IPS DF 6.9 (cell line): ENCODE data around the gene ELOA.
A peak's percentile ranks its signal among the peaks of the same experiment; 100 is the strongest.
"Not testable (repeated sequence)": the region's sequence is repeated elsewhere in the genome, so short reads cannot be mapped to it uniquely, and the experiment has no call there.

Experiments used
- DNase-seq: peaks from one replicate; pipeline ENCODE4 v3.0.0-alpha.2; 2013; ENCODE audit warnings: low read depth, low spot score
- H3K27ac ChIP-seq: one replicate; pipeline ENCODE4 v1.5.1; 2013; ENCODE audit warnings: low read length, control low read depth
- H3K27me3 ChIP-seq: 2 replicates; pipeline ENCODE4 v1.6.1; 2013; ENCODE audit warnings: mild to moderate bottlenecking, low read length; ENCODE audit not compliant: control insufficient read depth, insufficient read depth
- H3K36me3 ChIP-seq: 2 replicates; pipeline ENCODE4 v1.6.1; 2013; ENCODE audit warnings: low read length; ENCODE audit not compliant: control insufficient read depth, insufficient read depth
- H3K4me1 ChIP-seq: 2 replicates; pipeline ENCODE4 v1.6.1; 2013; ENCODE audit warnings: low read length; ENCODE audit not compliant: control insufficient read depth, insufficient read depth
- H3K4me3 ChIP-seq: 2 replicates; pipeline ENCODE4 v1.5.1; 2013; ENCODE audit warnings: mild to moderate bottlenecking, low read length
- H3K9me3 ChIP-seq: 2 replicates; pipeline ENCODE4 v1.6.1; 2013; ENCODE audit warnings: low read length, inconsistent platforms; ENCODE audit not compliant: control insufficient read depth, insufficient read depth
- WGBS: extraction: QIAGEN DNeasy Blood & Tissue Kit; methylation state at CpG from one replicate; pipeline ENCODE4 v1.1.7; 2013; ENCODE audit warnings: mixed read lengths, missing lambda C conversion rate; ENCODE audit not compliant: insufficient read length, insufficient coverage; 5-methylcytosine and 5-hydroxymethylcytosine counted together

ELOA gene

GRCh38 chr1:23784846-23785245 lies 41.6 kb downstream of the ELOA start:
- WGBS, result no CpG with 5 or more reads among the region's 4 CpGs
- peaks cover 5% of the 10 kb centered on the region for H3K36me3 ChIP-seq

GRCh38 chr1:23787701-23788100 lies 44.4 kb downstream of the ELOA start:
- DNase-seq, result no peak
- whole genome bisulfite sequencing, result no CpG with 5 or more reads among the region's 3 CpGs
- Histone ChIP-seq H3K4me3 (no peak overlapping the region), H3K9me3 (0 out of 2 replicates have a peak, but pooled peaks cover 1% of the 10 kb centered on the region), H3K27me3 (no peaks in the 10 kb centered on the region), H3K4me1 (0 out of 2 replicates have a peak, but pooled peaks cover 3% of the 10 kb centered on the region), H3K27ac (no peak overlapping the region), H3K36me3 (peaks cover 5% of the 10 kb centered on the region)

More at GRCh38 chr1:23784846-23785245, 41.6 kb downstream of the ELOA start:
- H3K27me3 ChIP-seq, result no peaks in the 10 kb centered on the region
- no peak overlapping the region for H3K27ac ChIP-seq
- H3K9me3 ChIP-seq, result 0 out of 2 replicates have a peak, but pooled peaks cover 1% of the 10 kb centered on the region
- no peaks in the 10 kb centered on the region for H3K4me1 ChIP-seq
- no peak for DNase-seq
- no peak overlapping the region for H3K4me3 ChIP-seq

GRCh38 chr1:23788695-23789094 lies 45.4 kb downstream of the ELOA start:
- H3K27ac ChIP-seq, result no peak overlapping the region
- H3K27me3 ChIP-seq, result no peaks in the 10 kb centered on the region
- no peak for DNase-seq
- H3K4me3 ChIP-seq, result no peak overlapping the region
- 0 out of 2 replicates have a peak, but pooled peaks cover 3% of the 10 kb centered on the region for H3K4me1 ChIP-seq
- no CpG with 5 or more reads among the region's 3 CpGs for WGBS
- H3K36me3 ChIP-seq, result peaks cover 11% of the 10 kb centered on the region
- H3K9me3 ChIP-seq, result 0 out of 2 replicates have a peak, but pooled peaks cover 1% of the 10 kb centered on the region

- no CpG with 5 or more reads among the region's 47 CpGs for WGBS
Observed at GRCh38 chr1:23790696-23791515, 47.6 kb downstream of the ELOA start, which contains the start of gene LYPLA2. Gene LYPLA2 (plus strand): TSS chr1:23791145. CDS start chr1:23792683, 1,538 bp downstream.

GRCh38 chr1:23791516-23792047 lies 48.3 kb downstream of the ELOA start:
- Histone ChIP-seq H3K9me3 (0 out of 2 replicates have a peak, but pooled peaks cover 1% of the 10 kb centered on the region), H3K27me3 (no peaks in the 10 kb centered on the region), H3K36me3 (peaks cover 27% of the 10 kb centered on the region), H3K27ac (no peak overlapping the region), H3K4me3 (peak overlapping the region; percentile 64), H3K4me1 (0 out of 2 replicates have a peak, but pooled peaks cover 3% of the 10 kb centered on the region)
- WGBS, result no CpG with 5 or more reads among the region's 15 CpGs
- DNase-seq, result no peak

More at GRCh38 chr1:23790696-23791515, 47.6 kb downstream of the ELOA start, which contains the start of gene LYPLA2:
- Histone ChIP-seq H3K27me3 (no peaks in the 10 kb centered on the region), H3K36me3 (peaks cover 21% of the 10 kb centered on the region), H3K27ac (no peak within 1 kb of the TSS), H3K9me3 (0 out of 2 replicates have a peak, but pooled peaks cover 1% of the 10 kb centered on the region), H3K4me1 (0 out of 2 replicates have a peak, but pooled peaks cover 3% of the 10 kb centered on the region), H3K4me3 (peak within 1 kb of the TSS; percentile 64)
- no peak for DNase-seq

GRCh38 chr1:23792151-23792945 lies 49.1 kb downstream of the ELOA start:
- no peak for DNase-seq
- Histone ChIP-seq H3K9me3 (0 out of 2 replicates have a peak, but pooled peaks cover under 1% of the 10 kb centered on the region), H3K36me3 (peaks cover 27% of the 10 kb centered on the region), H3K4me1 (0 out of 2 replicates have a peak, but pooled peaks cover 3% of the 10 kb centered on the region), H3K4me3 (peak overlapping the region; percentile 64; the same call in 1 of the 2 replicates), H3K27me3 (no peaks in the 10 kb centered on the region), H3K27ac (no peak overlapping the region)
- WGBS, result no CpG with 5 or more reads among the region's 19 CpGs

- no peaks in the 10 kb centered on the region for H3K9me3 ChIP-seq
- no peak overlapping the region for H3K4me3 ChIP-seq
- H3K27me3 ChIP-seq, result no peaks in the 10 kb centered on the region
- H3K4me1 ChIP-seq, result 0 out of 2 replicates have a peak, but pooled peaks cover 3% of the 10 kb centered on the region
- no peak overlapping the region for H3K27ac ChIP-seq
- WGBS, result no CpG with 5 or more reads among the region's 16 CpGs
- no peak for DNase-seq
- peaks cover 34% of the 10 kb centered on the region for H3K36me3 ChIP-seq
Observed at GRCh38 chr1:23793018-23793781, 49.9 kb downstream of the ELOA start.

- Histone ChIP-seq H3K4me3 (no peak overlapping the region), H3K9me3 (no peaks in the 10 kb centered on the region), H3K27ac (no peak overlapping the region), H3K36me3 (peaks cover 40% of the 10 kb centered on the region), H3K27me3 (no peaks in the 10 kb centered on the region), H3K4me1 (peaks cover 7% of the 10 kb centered on the region; the same call in 1 of the 2 replicates)
- DNase-seq, result no peak
- WGBS, result no CpG with 5 or more reads among the region's 21 CpGs
Observed at GRCh38 chr1:23793861-23794731, 50.8 kb downstream of the ELOA start.

- H3K27me3 ChIP-seq, H3K9me3 ChIP-seq, H3K27ac ChIP-seq, H3K4me3 ChIP-seq, H3K4me1 ChIP-seq, DNase-seq: not testable (repeated sequence)
- peaks cover 40% of the 10 kb centered on the region for H3K36me3 ChIP-seq
- no CpG with 5 or more reads among the region's 9 CpGs for WGBS
Observed at GRCh38 chr1:23794732-23795182, 51.5 kb downstream of the ELOA start.
